Testis (tissue), 3 donors: Measurements from ENCODE around the gene PARP2. TPM values are rescaled to one million over a fixed set of nuclear protein-coding genes. Genes with fewer than 3 reads are reported as not detected.
"Not testable (repeated sequence)": the region's sequence is repeated elsewhere in the genome, so short reads cannot be mapped to it uniquely, and the experiment has no call there.

Source experiments
- DNase-seq: peaks from one replicate; pipeline ENCODE4 v3.0.0-alpha.2; 2019
- H3K27ac ChIP-seq, 2 donors: fragments of 200-600 bp; sonication (generic); one replicate each; pipeline ENCODE4 v1.5.1; 2019
- H3K27me3 ChIP-seq: fragments of 200-600 bp; sonication (generic); one replicate; pipeline ENCODE4 v1.5.1; 2019
- H3K36me3 ChIP-seq: fragments of 200-600 bp; sonication (generic); one replicate; pipeline ENCODE4 v1.5.1; 2017; ENCODE audit warnings: low read depth; ENCODE audit errors: missing control alignments
- H3K4me1 ChIP-seq: fragments of 200-600 bp; sonication (generic); one replicate; pipeline ENCODE4 v1.5.1; 2019
- H3K4me3 ChIP-seq, 2 donors: fragments of 200-600 bp; sonication (generic); one replicate each; pipeline ENCODE4 v1.5.1; 2017 to 2019
- H3K9me3 ChIP-seq: fragments of 200-600 bp; sonication (generic); one replicate; pipeline ENCODE4 v1.5.1; 2017
- POLR2A ChIP-seq: fragments of 450-650 bp; IDR thresholded peaks from one replicate; pipeline ENCODE4 v1.6.1; 2017; ENCODE audit warnings: antibody characterized with exemption, mild to moderate bottlenecking, moderate library complexity
- whole genome bisulfite sequencing, 2 donors: methylation state at CpG; one replicate each; pipeline ENCODE4 v1.1.5; 2018; 5-methylcytosine and 5-hydroxymethylcytosine counted together
- intact Hi-C: fragments of 100-400 bp; cut with DNase I; formaldehyde crosslinking; loops from one replicate; pipeline ENCODE4 v1.15.1; 2023; ENCODE audit warnings: low total_unique reads
- polyA plus RNA-seq: library from polyadenylated mRNA; stranded (reverse); fragments of 350-450 nt; fragmentation: Illumina TruSeq; extraction: RNeasy Lipid Tissue Mini Kit (QIAGEN cat#74804); gene quantifications from one replicate; pipeline ENCODE4 v1.2.3, GENCODE V29; 2014; ENCODE audit warnings: low read depth, low replicate concordance; ENCODE audit not compliant: insufficient read depth
- total RNA-seq, 2 donors: library from RNA; depleted of rRNA; stranded (reverse); fragments of >200 nt; gene quantifications; one replicate each; pipeline ENCODE4 v1.2.3, GENCODE V29; 2016
- TF ChIP-seq, protein P1 (sequence below), 3 experiments: fragments of 450-650 bp in 2 of 3; fragments of 200-600 bp in 1 of 3; sonication (generic) in 1 of 3; IDR thresholded peaks; one replicate each; pipeline ENCODE4 v1.5.1; 2016 to 2019; ENCODE audit warnings: antibody characterized with exemption in 3 of 3, mild to moderate bottlenecking in 2 of 3, moderate library complexity in 1 of 3

Gene PARP2
- total and polyA plus RNA-seq, 3 donors from 2014 or later: 38.1 to 50.7 (median 40.0) TPM

DNA sequence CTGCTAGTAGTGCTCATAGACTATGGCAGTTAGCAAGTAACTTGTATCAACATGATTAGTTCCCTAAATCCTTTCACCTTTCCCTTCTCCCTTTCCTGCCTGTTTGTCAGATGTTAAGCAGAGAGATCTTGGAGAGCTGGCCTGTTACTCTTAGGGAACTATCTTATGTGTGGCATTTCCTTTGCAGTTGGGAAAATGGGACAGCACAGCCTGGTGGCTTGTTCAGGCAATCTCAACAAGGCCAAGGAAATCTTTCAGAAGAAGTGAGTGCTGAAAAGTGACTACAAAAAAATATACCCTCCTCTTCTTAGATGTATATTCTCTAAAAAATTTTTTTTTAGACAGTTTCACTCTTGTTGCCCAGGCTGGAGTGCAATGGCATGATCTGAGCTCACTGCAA, 7.4 kb downstream of the PARP2 start:
- no peak overlapping the region for H3K27ac ChIP-seq
- H3K9me3 ChIP-seq: no peaks in the 10 kb centered on the region
- intact Hi-C loops: no loop called here
- no peaks in the 10 kb centered on the region for H3K36me3 ChIP-seq
- H3K27me3 ChIP-seq: no peaks in the 10 kb centered on the region
- no peak overlapping the region for H3K4me3 ChIP-seq
- no peak for TF ChIP-seq POLR2A
- TF ChIP-seq, protein P1, sequence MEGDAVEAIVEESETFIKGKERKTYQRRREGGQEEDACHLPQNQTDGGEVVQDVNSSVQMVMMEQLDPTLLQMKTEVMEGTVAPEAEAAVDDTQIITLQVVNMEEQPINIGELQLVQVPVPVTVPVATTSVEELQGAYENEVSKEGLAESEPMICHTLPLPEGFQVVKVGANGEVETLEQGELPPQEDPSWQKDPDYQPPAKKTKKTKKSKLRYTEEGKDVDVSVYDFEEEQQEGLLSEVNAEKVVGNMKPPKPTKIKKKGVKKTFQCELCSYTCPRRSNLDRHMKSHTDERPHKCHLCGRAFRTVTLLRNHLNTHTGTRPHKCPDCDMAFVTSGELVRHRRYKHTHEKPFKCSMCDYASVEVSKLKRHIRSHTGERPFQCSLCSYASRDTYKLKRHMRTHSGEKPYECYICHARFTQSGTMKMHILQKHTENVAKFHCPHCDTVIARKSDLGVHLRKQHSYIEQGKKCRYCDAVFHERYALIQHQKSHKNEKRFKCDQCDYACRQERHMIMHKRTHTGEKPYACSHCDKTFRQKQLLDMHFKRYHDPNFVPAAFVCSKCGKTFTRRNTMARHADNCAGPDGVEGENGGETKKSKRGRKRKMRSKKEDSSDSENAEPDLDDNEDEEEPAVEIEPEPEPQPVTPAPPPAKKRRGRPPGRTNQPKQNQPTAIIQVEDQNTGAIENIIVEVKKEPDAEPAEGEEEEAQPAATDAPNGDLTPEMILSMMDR (IDR thresholded peaks at IDR 0.05): peak in 2 of 3 experiments; percentile 8 to 39
- DNase-seq: no peak
- H3K4me1 ChIP-seq: no peaks in the 10 kb centered on the region

DNA sequence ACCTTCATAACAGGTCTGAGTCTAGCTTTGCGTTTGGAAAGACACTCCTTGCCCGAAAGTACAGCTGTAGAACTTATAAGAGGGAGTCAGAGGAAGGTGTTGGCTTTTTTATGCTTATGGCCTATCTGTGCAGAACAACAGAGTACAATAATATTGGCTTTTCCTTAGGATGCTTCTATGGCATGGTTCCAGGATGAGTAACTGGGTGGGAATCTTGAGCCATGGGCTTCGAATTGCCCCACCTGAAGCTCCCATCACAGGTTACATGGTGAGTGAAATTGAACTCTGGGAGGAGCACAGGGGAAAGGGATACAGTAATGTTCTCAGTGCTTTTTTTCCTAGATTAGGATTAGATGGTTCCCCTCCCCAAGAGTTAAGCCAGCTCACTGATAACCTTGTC, 13.0 kb downstream of the PARP2 start:
- no peaks in the 10 kb centered on the region for H3K27me3 ChIP-seq
- DNase-seq: no peak
- TF ChIP-seq, protein P1 (IDR thresholded peaks at IDR 0.05): no peak
- no peak for TF ChIP-seq POLR2A
- H3K4me3 ChIP-seq: no peak overlapping the region
- H3K4me1 ChIP-seq: no peaks in the 10 kb centered on the region
- WGBS, 2 donors: 88 to 90% methylated on average over 3 of the region's 3 CpGs
- H3K27ac ChIP-seq: no peak overlapping the region
- H3K36me3 ChIP-seq: no peaks in the 10 kb centered on the region
- no peaks in the 10 kb centered on the region for H3K9me3 ChIP-seq
- intact Hi-C loops: no loop called here

DNA sequence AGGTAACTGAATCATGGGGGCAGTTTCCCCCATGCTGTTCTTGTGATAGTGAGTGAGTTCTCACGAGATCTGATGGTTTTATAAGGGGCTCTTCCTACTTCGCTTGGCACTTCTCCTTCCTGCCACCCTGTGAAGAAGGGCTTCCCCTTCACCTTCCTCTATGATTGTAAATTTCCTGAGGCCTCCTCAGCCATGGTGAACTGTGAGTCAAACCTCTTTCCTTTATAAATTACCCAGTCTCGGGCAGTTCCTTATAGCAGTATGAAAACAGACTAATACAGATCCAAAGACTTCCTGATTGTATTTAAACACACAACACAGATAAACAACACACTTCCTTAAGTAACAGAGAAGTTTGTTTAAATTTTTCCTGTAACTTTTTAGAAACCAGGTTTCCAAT, 15.0 kb downstream of the PARP2 start:
- H3K27me3 ChIP-seq, H3K9me3 ChIP-seq, H3K4me1 ChIP-seq, H3K36me3 ChIP-seq, H3K27ac ChIP-seq, H3K4me3 ChIP-seq, intact Hi-C loops, DNase-seq: not testable (repeated sequence)
- 70 to 73% methylated on average over 3 of the region's 3 CpGs for WGBS, 2 donors

DNA sequence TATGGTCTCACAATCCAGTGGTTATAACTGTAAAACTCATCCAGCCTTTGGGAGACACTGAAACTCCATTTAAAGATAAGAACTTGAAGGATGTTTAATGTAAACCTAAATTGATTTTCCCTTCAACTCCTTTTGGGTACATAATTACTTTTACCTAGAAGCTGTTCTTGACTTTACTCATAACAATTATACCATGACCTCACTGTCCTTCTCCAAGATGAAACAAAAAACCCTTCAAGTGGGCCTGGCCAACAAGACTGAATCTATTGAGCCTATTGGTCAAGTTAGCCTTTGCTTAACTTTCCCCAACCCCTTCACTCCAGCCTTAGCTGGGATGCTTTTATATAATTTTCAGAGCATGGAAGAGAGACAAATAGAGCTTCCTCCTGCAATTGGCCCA, 22.5 kb downstream of the PARP2 start:
- Histone ChIP-seq H3K9me3 (no peaks in the 10 kb centered on the region), H3K27me3 (no peaks in the 10 kb centered on the region), H3K27ac (no peak overlapping the region), H3K4me1 (no peaks in the 10 kb centered on the region), H3K4me3 (no peak overlapping the region), H3K36me3 (no peaks in the 10 kb centered on the region)
- no peak for DNase-seq
- intact Hi-C loops: no loop called here
- TF ChIP-seq, protein P1 (IDR thresholded peaks at IDR 0.05): no peak
- no peak for TF ChIP-seq POLR2A

DNA sequence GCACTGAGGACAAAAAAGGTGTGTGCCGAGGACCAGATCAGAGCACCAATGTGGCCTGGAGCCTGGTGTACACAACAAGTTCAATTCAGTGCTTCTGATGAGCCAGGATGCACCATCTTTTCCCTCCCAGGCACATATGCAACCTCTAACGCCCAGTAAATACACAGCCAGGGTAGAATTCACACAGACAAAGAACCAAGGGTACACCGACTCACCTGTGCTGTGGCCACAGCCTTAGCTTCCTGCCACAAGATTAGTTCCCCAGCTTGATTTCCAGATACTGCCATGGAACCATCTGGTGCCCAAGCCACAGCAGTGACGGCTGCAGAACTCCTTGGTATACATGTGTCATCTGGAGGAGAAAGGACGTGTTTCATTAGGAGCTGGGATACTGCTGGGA, 29.4 kb downstream of the PARP2 start:
- Histone ChIP-seq H3K27me3 (no peaks in the 10 kb centered on the region), H3K36me3 (no peaks in the 10 kb centered on the region), H3K27ac (no peak overlapping the region), H3K4me1 (no peaks in the 10 kb centered on the region), H3K9me3 (no peaks in the 10 kb centered on the region), H3K4me3 (no peak overlapping the region)
- 93 to 95% methylated on average over 5 of the region's 5 CpGs for WGBS, 2 donors
- no peak for DNase-seq
- TF ChIP-seq, protein P1 (IDR thresholded peaks at IDR 0.05): no peak
- no peak for TF ChIP-seq POLR2A
- intact Hi-C loops: no loop called here
